Activated CD8-positive, alpha-beta T cell treated with anti-CD3 and anti-CD28 coated beads for 36 hours (primary cell): ENCODE results near the gene MITF. TPM values are rescaled to one million over a fixed set of nuclear protein-coding genes. Genes with fewer than 3 reads are reported as not detected.

ENCODE experiments used
- ATAC-seq: fragments of 200-7000 bp; cut with Tn5 transposase; one replicate; pipeline ENCODE4 v1.10.0; 2021; ENCODE audit warnings: mild to moderate bottlenecking, moderate library complexity
- CTCF ChIA-PET: fragments of 350-600 bp; sonication (Branson Sonifier 250); formaldehyde crosslinking; loops from one replicate; lab custom pipeline; 2021; ENCODE audit warnings: antibody characterized with exemption; lab: Charles Lee
- POLR2A ChIA-PET: fragments of 350-600 bp; sonication (Branson Sonifier 250); formaldehyde crosslinking; loops from one replicate; lab custom pipeline; 2021; ENCODE audit warnings: antibody characterized with exemption; lab: Charles Lee
- DNase-seq: peaks from one replicate; pipeline ENCODE4 v3.0.0-alpha.2; 2020
- H3K27ac Mint-ChIP-seq: one replicate; pipeline ENCODE4 v1.8.0; 2021; ENCODE audit warnings: mild to moderate bottlenecking, mixed read lengths
- H3K27me3 Mint-ChIP-seq: one replicate; pipeline ENCODE4 v1.8.0; 2021; ENCODE audit warnings: mixed read lengths
- H3K36me3 Mint-ChIP-seq: one replicate; pipeline ENCODE4 v1.8.0; 2021; ENCODE audit warnings: low read depth, mixed read lengths
- H3K4me1 Mint-ChIP-seq: one replicate; pipeline ENCODE4 v1.8.0; 2021; ENCODE audit warnings: low read depth, mixed read lengths
- H3K4me3 Mint-ChIP-seq: one replicate; pipeline ENCODE4 v1.8.0; 2021; ENCODE audit warnings: mild to moderate bottlenecking, moderate library complexity, mixed read lengths
- H3K9me3 Mint-ChIP-seq: one replicate; pipeline ENCODE4 v1.8.0; 2021; ENCODE audit warnings: mixed read lengths
- CTCF ChIP-seq: fragments of 200-600 bp; IDR thresholded peaks from one replicate; pipeline ENCODE4 v1.8.0; 2022; ENCODE audit warnings: antibody characterized with exemption, mild to moderate bottlenecking
- intact Hi-C: fragments of 100-400 bp; cut with micrococcal nuclease; formaldehyde crosslinking; loops from one replicate; pipeline ENCODE4 v1.10.0; 2022
- total RNA-seq, 2 experiments: library from RNA; stranded (reverse); gene quantifications; one replicate each; pipeline ENCODE4 v1.2.3, GENCODE V29; 2021

Gene MITF
- total RNA-seq, 2 experiments from 2014 or later = not detected

- H3K27me3 Mint-ChIP-seq = no peaks in the 10 kb centered on the region
- POLR2A ChIA-PET = no interaction called here
- H3K9me3 Mint-ChIP-seq = no peaks in the 10 kb centered on the region
- no peaks in the 10 kb centered on the region for H3K36me3 Mint-ChIP-seq
- CTCF ChIA-PET = no interaction called here
- intact Hi-C loops = no loop called here
- DNase-seq (no peak), ATAC-seq (no peak)
- H3K27ac Mint-ChIP-seq = no peak overlapping the region
- no peak for TF ChIP-seq CTCF
- no peak overlapping the region for H3K4me3 Mint-ChIP-seq
- no peaks in the 10 kb centered on the region for H3K4me1 Mint-ChIP-seq
Measured at GRCh38 chr3:69803681-69804270, 64.5 kb downstream of the MITF start.

- H3K4me1 Mint-ChIP-seq = no peaks in the 10 kb centered on the region
- DNase-seq (no peak), ATAC-seq (no peak)
- no peak for TF ChIP-seq CTCF
- H3K4me3 Mint-ChIP-seq = no peak overlapping the region
- H3K27me3 Mint-ChIP-seq = no peaks in the 10 kb centered on the region
- no peaks in the 10 kb centered on the region for H3K9me3 Mint-ChIP-seq
- POLR2A ChIA-PET = no interaction called here
- no peaks in the 10 kb centered on the region for H3K36me3 Mint-ChIP-seq
- CTCF ChIA-PET = no interaction called here
- intact Hi-C loops = no loop called here
- no peak overlapping the region for H3K27ac Mint-ChIP-seq
Measured at GRCh38 chr3:69805491-69805890, 66.2 kb downstream of the MITF start.

GRCh38 chr3:69806735-69807438 is 67.6 kb downstream of the MITF start:
- no peaks in the 10 kb centered on the region for H3K36me3 Mint-ChIP-seq
- H3K27me3 Mint-ChIP-seq = no peaks in the 10 kb centered on the region

GRCh38 chr3:69807674-69808073 is 68.4 kb downstream of the MITF start:
- H3K27ac Mint-ChIP-seq = no peak overlapping the region
- DNase-seq (no peak), ATAC-seq (no peak)
- H3K4me1 Mint-ChIP-seq = no peaks in the 10 kb centered on the region
- ChIA-PET CTCF (no interaction called here), POLR2A (no interaction called here)
- no peaks in the 10 kb centered on the region for H3K9me3 Mint-ChIP-seq
- intact Hi-C loops = no loop called here
- no peak overlapping the region for H3K4me3 Mint-ChIP-seq
- H3K27me3 Mint-ChIP-seq = no peaks in the 10 kb centered on the region
- no peak for TF ChIP-seq CTCF
- H3K36me3 Mint-ChIP-seq = no peaks in the 10 kb centered on the region

More at GRCh38 chr3:69806735-69807438, 67.6 kb downstream of the MITF start:
- POLR2A ChIA-PET = no interaction called here
- Mint-ChIP-seq H3K9me3 (no peaks in the 10 kb centered on the region), H3K4me1 (no peaks in the 10 kb centered on the region), H3K4me3 (no peak overlapping the region), H3K27ac (no peak overlapping the region)
- DNase-seq = no peak
- ATAC-seq = no peak
- intact Hi-C loops = no loop called here
- CTCF ChIA-PET = interaction anchor here (0.6 kb wide), 1 partner anchor 299 kb away, joined by 3 read pairs; no protein-coding TSS in a partner anchor
- no peak for TF ChIP-seq CTCF

- DNase-seq (no peak), ATAC-seq (no peak)
- POLR2A ChIA-PET = no interaction called here
- CTCF ChIA-PET = no interaction called here
- H3K4me1 Mint-ChIP-seq = no peaks in the 10 kb centered on the region
- H3K9me3 Mint-ChIP-seq = no peaks in the 10 kb centered on the region
- intact Hi-C loops = no loop called here
- H3K27me3 Mint-ChIP-seq = no peaks in the 10 kb centered on the region
- no peak overlapping the region for H3K4me3 Mint-ChIP-seq
- no peaks in the 10 kb centered on the region for H3K36me3 Mint-ChIP-seq
- no peak overlapping the region for H3K27ac Mint-ChIP-seq
- no peak for TF ChIP-seq CTCF
Measured at GRCh38 chr3:69809076-69809835, 70.0 kb downstream of the MITF start.
